Measurements from ENCODE around the gene RIOK2.
"Not testable (repeated sequence)": the region's sequence is repeated elsewhere in the genome, so short reads cannot be mapped to it uniquely, and the experiment has no call there.

The RIOK2 gene

DNA sequence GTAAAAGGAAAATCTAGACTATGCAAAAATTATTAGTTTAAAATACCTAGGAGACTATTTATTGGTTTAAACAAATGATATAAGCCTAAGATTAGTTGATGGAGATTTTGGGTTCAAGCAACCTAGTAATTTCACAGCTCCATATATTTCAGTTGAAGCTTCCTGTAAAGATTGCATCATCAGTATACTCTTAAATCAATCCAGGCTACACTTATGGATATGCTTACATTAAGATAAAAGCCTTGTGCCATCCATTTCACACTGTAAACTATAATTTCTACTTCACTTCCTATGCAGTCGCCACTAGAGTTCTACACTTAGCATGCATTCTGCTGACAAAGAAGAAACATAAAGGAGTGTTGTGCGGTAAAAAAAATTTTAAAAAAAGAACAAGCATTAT lies 33.3 kb downstream of the RIOK2 start:
- no peaks in the 10 kb centered on the region for H3K9me3 ChIP-seq (ENCODE audit: control insufficient read depth in 1 of 2, low read length in 2 of 2)
- no peak overlapping the region for H3K27ac ChIP-seq (ENCODE audit: low read depth, low read length)
- no peaks in the 10 kb centered on the region for H3K27me3 ChIP-seq (ENCODE audit: control insufficient read depth in 1 of 2, insufficient read depth in 2 of 2, low read length in 2 of 2)
- H3K4me1 ChIP-seq (ENCODE audit: control insufficient read depth in 1 of 2, insufficient read depth in 2 of 2, low read length in 2 of 2), result no peaks in the 10 kb centered on the region
- H3K9ac ChIP-seq (ENCODE audit: low read depth in 1 of 2, low read length in 2 of 2), result no peak overlapping the region
- no peak overlapping the region for H3K4me3 ChIP-seq (ENCODE audit: low read depth in 1 of 2, low read length in 2 of 2)
- H3K36me3 ChIP-seq (ENCODE audit: control insufficient read depth in 1 of 2, insufficient read depth in 2 of 2, low read length in 2 of 2), result no peaks in the 10 kb centered on the region

GRCh38 chr5:97148288-97148687 lies 34.8 kb downstream of the RIOK2 start:
- no peak overlapping the region for H3K4me3 ChIP-seq (ENCODE audit: low read depth in 1 of 2, low read length in 2 of 2)
- H3K27ac ChIP-seq (ENCODE audit: low read depth, low read length), result no peak overlapping the region
- no peaks in the 10 kb centered on the region for H3K9me3 ChIP-seq (ENCODE audit: control insufficient read depth in 1 of 2, low read length in 2 of 2)
- H3K4me1 ChIP-seq (ENCODE audit: control insufficient read depth in 1 of 2, insufficient read depth in 2 of 2, low read length in 2 of 2), result no peaks in the 10 kb centered on the region
- H3K36me3 ChIP-seq (ENCODE audit: control insufficient read depth in 1 of 2, insufficient read depth in 2 of 2, low read length in 2 of 2), result no peaks in the 10 kb centered on the region
- no peak overlapping the region for H3K9ac ChIP-seq (ENCODE audit: low read depth in 1 of 2, low read length in 2 of 2)
- no peaks in the 10 kb centered on the region for H3K27me3 ChIP-seq (ENCODE audit: control insufficient read depth in 1 of 2, insufficient read depth in 2 of 2, low read length in 2 of 2)

GRCh38 chr5:97143704-97144103 lies 39.3 kb downstream of the RIOK2 start:
- Histone ChIP-seq H3K9me3 (ENCODE audit: control insufficient read depth in 1 of 2, low read length in 2 of 2) (no peaks in the 10 kb centered on the region), H3K36me3 (ENCODE audit: control insufficient read depth in 1 of 2, insufficient read depth in 2 of 2, low read length in 2 of 2) (no peaks in the 10 kb centered on the region), H3K4me3 (ENCODE audit: low read depth in 1 of 2, low read length in 2 of 2) (no peak overlapping the region), H3K27ac (ENCODE audit: low read depth, low read length) (no peak overlapping the region), H3K4me1 (ENCODE audit: control insufficient read depth in 1 of 2, insufficient read depth in 2 of 2, low read length in 2 of 2) (no peaks in the 10 kb centered on the region), H3K9ac (ENCODE audit: low read depth in 1 of 2, low read length in 2 of 2) (no peak overlapping the region), H3K27me3 (ENCODE audit: control insufficient read depth in 1 of 2, insufficient read depth in 2 of 2, low read length in 2 of 2) (peaks cover 0 to 4% of the 10 kb centered on the region in 2 donors)

DNA sequence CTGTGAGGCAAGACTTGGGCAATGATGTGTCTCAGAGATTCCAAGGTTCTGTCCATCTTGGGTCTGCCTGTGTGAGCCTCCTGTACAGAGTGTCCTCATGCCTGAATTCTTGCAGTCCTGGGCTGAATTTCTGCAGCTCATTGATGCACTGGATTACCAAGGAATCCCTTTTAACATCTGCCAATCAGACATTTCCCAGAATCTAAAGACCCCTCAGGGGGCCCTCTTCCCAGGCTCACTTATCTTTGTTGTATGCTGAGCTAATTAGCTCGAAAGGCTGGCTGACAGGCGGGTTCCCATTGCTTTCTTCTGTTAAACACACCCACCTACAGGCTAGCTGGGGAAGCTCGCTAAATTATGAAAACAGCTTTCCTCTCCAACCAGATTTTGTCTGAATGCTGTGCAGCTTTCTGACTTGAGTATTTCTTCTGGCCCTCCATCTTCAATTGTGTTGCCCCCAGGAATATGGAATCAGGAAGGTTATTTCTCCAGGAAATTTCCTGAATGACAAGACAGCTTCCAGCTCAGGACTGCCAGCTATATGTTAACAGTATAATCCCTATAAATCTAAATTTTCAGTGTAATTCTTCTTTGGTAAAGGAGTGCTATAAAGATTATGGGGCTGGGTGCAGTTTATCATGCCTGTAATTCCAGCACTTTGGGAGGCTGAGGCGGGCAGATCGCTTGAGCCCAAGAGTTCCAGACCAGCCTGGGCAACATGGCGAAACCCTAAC lies 40.4 kb downstream of the RIOK2 start, which contains the start of gene LIX1:
TSS of gene LIX1 (minus strand) at position 91 of the 734 bp plus-strand sequence. CDS start at position 56, 35 bp downstream.
- H3K27me3 ChIP-seq (ENCODE audit: control insufficient read depth in 1 of 2, insufficient read depth in 2 of 2, low read length in 2 of 2), result peaks cover 0 to 4% of the 10 kb centered on the region in 2 donors
- no peaks in the 10 kb centered on the region for H3K9me3 ChIP-seq (ENCODE audit: control insufficient read depth in 1 of 2, low read length in 2 of 2)
- no peaks in the 10 kb centered on the region for H3K36me3 ChIP-seq (ENCODE audit: control insufficient read depth in 1 of 2, insufficient read depth in 2 of 2, low read length in 2 of 2)
- no peaks in the 10 kb centered on the region for H3K4me1 ChIP-seq (ENCODE audit: control insufficient read depth in 1 of 2, insufficient read depth in 2 of 2, low read length in 2 of 2)
- no peak within 1 kb of the TSS for H3K4me3 ChIP-seq (ENCODE audit: low read depth in 1 of 2, low read length in 2 of 2)
- H3K27ac ChIP-seq (ENCODE audit: low read depth, low read length), result no peak within 1 kb of the TSS
- H3K9ac ChIP-seq (ENCODE audit: low read depth in 1 of 2, low read length in 2 of 2), result no peak within 1 kb of the TSS

DNA sequence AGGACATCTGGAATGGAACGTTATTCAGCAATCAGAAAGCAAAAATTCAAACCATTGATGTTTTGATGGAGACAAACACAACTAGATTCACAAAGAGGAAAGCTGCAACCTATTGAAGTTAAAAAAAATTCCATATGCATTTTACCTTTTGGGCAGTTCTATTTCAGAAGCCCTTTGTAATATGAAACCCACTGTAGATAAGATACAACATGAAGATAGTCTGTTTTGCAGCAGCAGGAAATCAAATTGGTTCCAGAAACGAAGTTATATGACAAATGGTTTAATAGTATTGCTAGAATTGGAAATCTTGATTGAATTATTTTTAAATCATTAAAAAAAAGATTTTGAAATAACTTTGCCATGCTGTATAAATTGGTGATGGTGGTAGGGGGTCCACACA lies 41.5 kb downstream of the RIOK2 start:
- Histone ChIP-seq H3K9ac (ENCODE audit: low read depth in 1 of 2, low read length in 2 of 2) (no peak overlapping the region), H3K27me3 (ENCODE audit: control insufficient read depth in 1 of 2, insufficient read depth in 2 of 2, low read length in 2 of 2) (peaks cover 0 to 4% of the 10 kb centered on the region in 2 donors), H3K4me1 (ENCODE audit: control insufficient read depth in 1 of 2, insufficient read depth in 2 of 2, low read length in 2 of 2) (no peaks in the 10 kb centered on the region), H3K27ac (ENCODE audit: low read depth, low read length) (no peak overlapping the region), H3K4me3 (ENCODE audit: low read depth in 1 of 2, low read length in 2 of 2) (no peak overlapping the region), H3K36me3 (ENCODE audit: control insufficient read depth in 1 of 2, insufficient read depth in 2 of 2, low read length in 2 of 2) (no peaks in the 10 kb centered on the region), H3K9me3 (ENCODE audit: control insufficient read depth in 1 of 2, low read length in 2 of 2) (no peaks in the 10 kb centered on the region)

- Histone ChIP-seq H3K36me3 (ENCODE audit: control insufficient read depth in 1 of 2, insufficient read depth in 2 of 2, low read length in 2 of 2) (no peaks in the 10 kb centered on the region), H3K4me3 (ENCODE audit: low read depth in 1 of 2, low read length in 2 of 2) (no peak overlapping the region), H3K4me1 (ENCODE audit: control insufficient read depth in 1 of 2, insufficient read depth in 2 of 2, low read length in 2 of 2) (no peaks in the 10 kb centered on the region), H3K27ac (ENCODE audit: low read depth, low read length) (no peak overlapping the region), H3K27me3 (ENCODE audit: control insufficient read depth in 1 of 2, insufficient read depth in 2 of 2, low read length in 2 of 2) (peaks cover 0 to 4% of the 10 kb centered on the region in 2 donors), H3K9me3 (ENCODE audit: control insufficient read depth in 1 of 2, low read length in 2 of 2) (no peaks in the 10 kb centered on the region), H3K9ac (ENCODE audit: low read depth in 1 of 2, low read length in 2 of 2) (no peak overlapping the region)
Measured at GRCh38 chr5:97141031-97141430, 42.0 kb downstream of the RIOK2 start.

DNA sequence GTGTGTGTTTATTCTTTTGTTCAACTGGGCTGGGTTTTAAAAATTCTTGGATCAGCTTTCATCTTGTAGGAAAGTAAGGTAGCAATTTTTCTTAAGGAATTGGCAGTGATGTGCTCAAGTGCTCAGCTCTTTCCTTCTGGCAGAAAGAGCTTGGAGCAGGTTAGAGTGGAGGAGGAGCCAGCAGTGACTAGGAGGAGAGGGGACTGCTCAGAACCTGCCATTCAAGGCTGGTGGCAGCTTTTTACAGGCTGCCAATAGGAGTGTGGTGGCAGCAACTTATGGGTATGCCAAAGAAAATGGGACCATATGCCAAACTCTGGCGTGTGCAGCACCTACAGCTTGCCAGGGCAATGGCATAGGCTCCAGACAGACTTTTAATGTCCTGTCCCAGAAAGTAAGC lies 42.8 kb downstream of the RIOK2 start:
- H3K9ac ChIP-seq (ENCODE audit: low read depth in 1 of 2, low read length in 2 of 2); H3K36me3 ChIP-seq (ENCODE audit: control insufficient read depth in 1 of 2, insufficient read depth in 2 of 2, low read length in 2 of 2); H3K4me3 ChIP-seq (ENCODE audit: low read depth in 1 of 2, low read length in 2 of 2); H3K27me3 ChIP-seq (ENCODE audit: control insufficient read depth in 1 of 2, insufficient read depth in 2 of 2, low read length in 2 of 2); H3K27ac ChIP-seq (ENCODE audit: low read depth, low read length); H3K9me3 ChIP-seq (ENCODE audit: control insufficient read depth in 1 of 2, low read length in 2 of 2); H3K4me1 ChIP-seq (ENCODE audit: control insufficient read depth in 1 of 2, insufficient read depth in 2 of 2, low read length in 2 of 2): not testable (repeated sequence)

- H3K4me1 ChIP-seq (ENCODE audit: control insufficient read depth in 1 of 2, insufficient read depth in 2 of 2, low read length in 2 of 2), result no peaks in the 10 kb centered on the region
- H3K27me3 ChIP-seq (ENCODE audit: control insufficient read depth in 1 of 2, insufficient read depth in 2 of 2, low read length in 2 of 2), result peaks cover 0 to 4% of the 10 kb centered on the region in 2 donors
- no peak overlapping the region for H3K27ac ChIP-seq (ENCODE audit: low read depth, low read length)
Measured at GRCh38 chr5:97136475-97136874, 46.6 kb downstream of the RIOK2 start.

DNA sequence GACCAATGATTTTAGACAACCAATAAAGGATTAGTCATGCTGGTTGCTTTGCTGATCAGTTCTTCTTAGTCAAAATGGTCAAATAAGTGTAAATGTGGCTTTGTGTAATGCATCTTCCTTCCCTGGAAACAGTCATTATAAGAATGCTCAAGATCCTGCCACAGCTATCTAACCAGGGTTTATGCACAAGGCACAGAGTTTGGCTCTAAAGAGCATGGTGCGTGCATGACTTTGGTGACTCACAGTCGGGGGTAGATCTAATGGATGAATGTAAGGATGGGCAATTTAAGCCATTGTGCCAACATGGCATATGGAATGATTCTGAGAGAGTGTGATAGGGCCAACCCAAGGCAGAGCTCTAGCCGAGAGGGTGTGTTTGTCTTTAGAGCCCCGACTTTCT lies 47.2 kb downstream of the RIOK2 start:
- Histone ChIP-seq H3K27me3 (ENCODE audit: control insufficient read depth in 1 of 2, insufficient read depth in 2 of 2, low read length in 2 of 2) (peaks cover 0 to 4% of the 10 kb centered on the region in 2 donors), H3K9me3 (ENCODE audit: control insufficient read depth in 1 of 2, low read length in 2 of 2) (no peaks in the 10 kb centered on the region), H3K36me3 (ENCODE audit: control insufficient read depth in 1 of 2, insufficient read depth in 2 of 2, low read length in 2 of 2) (no peaks in the 10 kb centered on the region), H3K4me1 (ENCODE audit: control insufficient read depth in 1 of 2, insufficient read depth in 2 of 2, low read length in 2 of 2) (no peaks in the 10 kb centered on the region), H3K4me3 (ENCODE audit: low read depth in 1 of 2, low read length in 2 of 2) (no peak overlapping the region), H3K27ac (ENCODE audit: low read depth, low read length) (no peak overlapping the region), H3K9ac (ENCODE audit: low read depth in 1 of 2, low read length in 2 of 2) (no peak overlapping the region)

More at GRCh38 chr5:97136475-97136874, 46.6 kb downstream of the RIOK2 start:
- Histone ChIP-seq H3K36me3 (ENCODE audit: control insufficient read depth in 1 of 2, insufficient read depth in 2 of 2, low read length in 2 of 2) (no peaks in the 10 kb centered on the region), H3K9me3 (ENCODE audit: control insufficient read depth in 1 of 2, low read length in 2 of 2) (no peaks in the 10 kb centered on the region), H3K4me3 (ENCODE audit: low read depth in 1 of 2, low read length in 2 of 2) (no peak overlapping the region), H3K9ac (ENCODE audit: low read depth in 1 of 2, low read length in 2 of 2) (no peak overlapping the region)

DNA sequence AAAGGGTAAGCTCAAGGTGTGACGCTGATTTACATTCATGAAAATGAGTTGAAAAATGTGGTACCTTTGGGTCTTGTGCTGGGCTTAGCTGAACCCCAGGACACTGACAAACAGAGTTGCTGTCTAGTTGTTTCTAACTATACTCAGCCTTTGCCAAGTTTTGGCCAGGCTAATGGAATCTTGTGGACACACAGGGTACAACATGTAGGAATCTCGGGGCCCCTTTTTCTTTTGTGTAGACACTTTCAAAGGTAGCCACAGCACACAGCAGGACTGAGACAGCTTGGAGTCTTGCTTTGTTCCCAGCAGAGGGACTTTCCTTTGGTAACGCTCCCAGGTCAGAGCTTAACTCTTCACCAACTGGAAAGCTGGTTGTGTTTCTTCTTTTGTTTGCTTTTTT lies 48.4 kb downstream of the RIOK2 start:
- Histone ChIP-seq H3K4me3 (ENCODE audit: low read depth in 1 of 2, low read length in 2 of 2) (no peak overlapping the region), H3K36me3 (ENCODE audit: control insufficient read depth in 1 of 2, insufficient read depth in 2 of 2, low read length in 2 of 2) (no peaks in the 10 kb centered on the region), H3K9ac (ENCODE audit: low read depth in 1 of 2, low read length in 2 of 2) (no peak overlapping the region), H3K27ac (ENCODE audit: low read depth, low read length) (no peak overlapping the region), H3K27me3 (ENCODE audit: control insufficient read depth in 1 of 2, insufficient read depth in 2 of 2, low read length in 2 of 2) (no peaks in the 10 kb centered on the region), H3K9me3 (ENCODE audit: control insufficient read depth in 1 of 2, low read length in 2 of 2) (no peaks in the 10 kb centered on the region), H3K4me1 (ENCODE audit: control insufficient read depth in 1 of 2, insufficient read depth in 2 of 2, low read length in 2 of 2) (no peaks in the 10 kb centered on the region)

Data from duodenal mucosa (tissue), 2 donors.